ENCODE results near the gene PPP2R2C. TPM values are rescaled to one million over a fixed set of nuclear protein-coding genes. Genes with fewer than 3 reads are reported as not detected.

The PPP2R2C gene
- total and polyA plus RNA-seq, 2 experiments from 2014 or later, result 1.3 to 9.2 TPM

- Histone ChIP-seq H2AFZ (no peak overlapping the region), H4K20me1 (replicated peaks; ENCODE audit: insufficient read depth) (no peaks in the 10 kb centered on the region), H3K4me1 (ENCODE audit: insufficient read depth) (no peaks in the 10 kb centered on the region), H3F3A (replicated peaks; ENCODE audit: low read depth) (no peaks in the 10 kb centered on the region), H3K36me3 (ENCODE audit: insufficient read depth) (no peaks in the 10 kb centered on the region), H3K27me3 (ENCODE audit: insufficient read depth) (no peaks in the 10 kb centered on the region), H3K9me2 (ENCODE audit: insufficient read depth) (no peaks in the 10 kb centered on the region), H3K4me3 (no peak overlapping the region), H3K4me2 (no peak overlapping the region), H3K79me2 (replicated peaks; ENCODE audit: insufficient read depth) (no peaks in the 10 kb centered on the region), H3K27ac (ENCODE audit: low read depth) (no peak overlapping the region)
- TF ChIP-seq EZH2 (IDR thresholded peaks at IDR 0.05; ENCODE audit: low read depth, unreplicated experiment) (no peak), POLR2AphosphoS5 (IDR thresholded peaks at IDR 0.05; ENCODE audit: low read depth) (no peak), EZH2phosphoT487 (IDR thresholded peaks at IDR 0.05; ENCODE audit: unreplicated experiment) (no peak), ZNF462 (CRISPR knock-in tag; IDR thresholded peaks at IDR 0.05) (no peak), CTCF (conservative IDR thresholded peaks at IDR 0.05; ENCODE audit: low read depth in 2 of 2) (no peak), JUNB (IDR thresholded peaks at IDR 0.05; ENCODE audit: unreplicated experiment) (no peak), CREB1 (CRISPR knock-in tag; IDR thresholded peaks at IDR 0.05; ENCODE audit: low read depth) (no peak), ZNF331 (CRISPR knock-in tag; IDR thresholded peaks at IDR 0.05; ENCODE audit: low read depth) (no peak), REST (IDR thresholded peaks at IDR 0.05; ENCODE audit: unreplicated experiment) (no peak), STAT1 (IDR thresholded peaks at IDR 0.05; ENCODE audit: unreplicated experiment) (no peak), ETS1 (IDR thresholded peaks at IDR 0.05) (no peak), NANOG (IDR thresholded peaks at IDR 0.05; ENCODE audit: borderline replicate concordance) (no peak)
- Mint-ChIP-seq H3K27me3 (ENCODE audit: insufficient read depth, low read depth, poor library complexity) (peaks cover 14% of the 10 kb centered on the region), H3K4me3 (no peak overlapping the region), H3K27ac (no peak overlapping the region), H3K9me3 (peaks cover 4% of the 10 kb centered on the region; the same call in 2 of the 3 replicates), H3K4me1 (no peaks in the 10 kb centered on the region), H3K36me3 (ENCODE audit: low read depth) (no peaks in the 10 kb centered on the region)
- ATAC-seq (no peak), DNase-seq (ENCODE audit: low spot score) (no peak)
Measured at GRCh38 chr4:6456450-6456849, 16.0 kb downstream of the PPP2R2C start.

All from GM23338 (cell line).